Brain microvascular endothelial cell (primary cell): ENCODE results near the gene ITPKA.

Experiments
- DNase-seq: peaks from one replicate; pipeline ENCODE4 v3.0.0-alpha.2; 2020
- H3K27ac ChIP-seq: fragments of 250-450 bp; sonication (Bioruptor Pico); 2 replicates; pipeline ENCODE4 v1.5.1; 2020; ENCODE audit warnings: mild to moderate bottlenecking, moderate library complexity
- H3K27me3 ChIP-seq: fragments of 250-450 bp; sonication (Bioruptor Pico); replicated peaks from 2 replicates; pipeline ENCODE4 v1.5.1; 2020; ENCODE audit warnings: mild to moderate bottlenecking
- H3K36me3 ChIP-seq: fragments of 250-450 bp; sonication (Bioruptor Pico); replicated peaks from 2 replicates; pipeline ENCODE4 v1.5.1; 2020; ENCODE audit warnings: mild to moderate bottlenecking
- H3K4me3 ChIP-seq: 2 replicates; pipeline ENCODE4 v1.5.1; 2011; ENCODE audit warnings: low read depth, mild to moderate bottlenecking, control low read depth, low read length, moderate library complexity
- in situ Hi-C: cut with HindIII; loops from 2 replicates; pipeline ENCODE4 v1.10.0; 2017; ENCODE audit warnings: low sequenced_read_pairs, low pct_ligation_motif_present
- TF ChIP-seq, protein P1 (sequence below): IDR thresholded peaks from 2 replicates; pipeline ENCODE4 v1.5.1; 2011; ENCODE audit warnings: low read depth, mild to moderate bottlenecking, moderate library complexity, low read length, control low read depth, inconsistent platforms; ENCODE audit errors: missing control alignments

ITPKA gene

DNA sequence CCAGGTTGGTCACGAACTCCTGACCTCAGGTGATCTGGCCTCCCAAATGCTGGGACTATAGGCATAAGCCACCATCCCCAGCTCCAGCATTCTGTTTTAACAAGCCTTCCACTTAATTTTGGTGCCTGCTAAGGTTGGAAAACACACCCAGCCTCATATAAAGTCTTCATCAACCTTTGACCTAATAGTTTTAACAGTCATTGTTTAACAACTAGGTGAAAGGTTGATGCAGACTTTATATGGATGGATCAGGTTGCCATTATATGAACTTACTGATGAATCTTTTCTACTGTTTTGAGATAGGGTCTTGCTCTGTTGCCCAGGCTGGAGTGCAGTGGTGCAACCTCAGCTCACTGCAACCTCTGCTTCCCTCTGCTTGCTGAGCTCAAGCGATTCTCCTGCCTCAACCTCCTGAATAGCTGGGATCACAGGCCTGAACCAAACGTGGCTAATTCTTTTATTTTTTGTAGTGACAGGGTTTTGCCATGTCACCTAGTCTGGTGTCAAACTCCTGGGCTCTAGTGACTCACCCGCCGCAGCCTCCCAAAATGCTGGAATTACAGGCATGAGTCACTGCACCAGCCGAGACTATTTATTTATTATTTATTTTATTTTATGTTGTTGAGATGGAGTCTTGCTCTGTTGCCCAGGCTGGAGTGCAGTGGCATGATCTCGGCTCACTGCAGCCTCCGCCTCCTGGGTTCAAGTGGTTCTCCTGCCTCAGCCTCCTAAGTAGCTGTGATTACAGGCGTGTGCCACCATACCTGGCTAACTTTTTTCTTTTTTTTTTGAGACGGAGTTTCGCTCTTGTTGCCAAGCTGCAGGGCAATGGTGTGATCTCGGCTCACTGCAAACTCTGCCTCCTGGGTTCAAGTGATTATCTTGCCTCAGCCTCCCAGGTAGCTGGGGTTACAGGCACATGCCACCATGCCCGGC, 53.4 kb downstream of the ITPKA start:
- Histone ChIP-seq H3K27me3 (no peaks in the 10 kb centered on the region), H3K4me3 (no peak overlapping the region), H3K27ac (no peak overlapping the region), H3K36me3 (no peaks in the 10 kb centered on the region)
- TF ChIP-seq, protein P1, sequence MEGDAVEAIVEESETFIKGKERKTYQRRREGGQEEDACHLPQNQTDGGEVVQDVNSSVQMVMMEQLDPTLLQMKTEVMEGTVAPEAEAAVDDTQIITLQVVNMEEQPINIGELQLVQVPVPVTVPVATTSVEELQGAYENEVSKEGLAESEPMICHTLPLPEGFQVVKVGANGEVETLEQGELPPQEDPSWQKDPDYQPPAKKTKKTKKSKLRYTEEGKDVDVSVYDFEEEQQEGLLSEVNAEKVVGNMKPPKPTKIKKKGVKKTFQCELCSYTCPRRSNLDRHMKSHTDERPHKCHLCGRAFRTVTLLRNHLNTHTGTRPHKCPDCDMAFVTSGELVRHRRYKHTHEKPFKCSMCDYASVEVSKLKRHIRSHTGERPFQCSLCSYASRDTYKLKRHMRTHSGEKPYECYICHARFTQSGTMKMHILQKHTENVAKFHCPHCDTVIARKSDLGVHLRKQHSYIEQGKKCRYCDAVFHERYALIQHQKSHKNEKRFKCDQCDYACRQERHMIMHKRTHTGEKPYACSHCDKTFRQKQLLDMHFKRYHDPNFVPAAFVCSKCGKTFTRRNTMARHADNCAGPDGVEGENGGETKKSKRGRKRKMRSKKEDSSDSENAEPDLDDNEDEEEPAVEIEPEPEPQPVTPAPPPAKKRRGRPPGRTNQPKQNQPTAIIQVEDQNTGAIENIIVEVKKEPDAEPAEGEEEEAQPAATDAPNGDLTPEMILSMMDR = no peak
- DNase-seq = peak; percentile 65
- in situ Hi-C loops = no loop called here

DNA sequence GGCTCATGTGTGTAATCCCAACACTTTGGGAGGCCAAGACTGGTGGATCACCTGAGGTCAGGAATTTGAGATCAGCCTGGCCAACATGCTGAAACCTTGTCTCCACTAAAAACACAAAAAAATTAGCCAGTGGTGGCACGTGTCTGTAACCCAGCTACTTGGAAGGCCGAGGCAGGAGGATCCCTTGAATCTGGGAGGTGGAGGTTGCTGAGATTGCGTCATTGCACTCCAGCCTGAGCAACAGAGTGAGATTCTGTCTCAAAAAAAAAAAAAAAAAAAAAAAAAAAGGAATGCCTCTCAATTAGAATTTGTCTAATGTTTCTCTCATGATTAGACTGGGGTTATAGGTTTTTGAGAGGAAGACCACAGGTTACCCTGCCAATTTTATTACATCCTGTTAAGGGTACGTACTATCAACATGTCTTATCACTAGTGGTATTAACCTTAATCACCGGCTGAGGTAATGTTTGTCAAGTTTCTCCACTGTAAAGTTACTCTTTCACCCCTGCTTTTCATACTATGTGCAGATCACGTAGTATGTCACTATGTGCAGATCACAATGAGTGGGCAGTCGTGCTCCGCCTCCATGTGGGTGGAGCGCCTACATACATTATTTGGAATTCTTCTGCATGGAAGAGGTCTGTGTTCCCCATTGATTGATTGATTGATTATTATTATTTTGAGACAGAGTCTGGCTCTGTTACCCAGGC, 56.5 kb downstream of the ITPKA start:
- Histone ChIP-seq H3K4me3 (no peak overlapping the region), H3K36me3 (no peaks in the 10 kb centered on the region), H3K27ac (no peak overlapping the region), H3K27me3 (no peaks in the 10 kb centered on the region)
- DNase-seq = no peak
- in situ Hi-C loops = no loop called here
- TF ChIP-seq, protein P1 = no peak
